Progenitor cell of endocrine pancreas (in vitro differentiated cells): ENCODE results near the gene IFNGR1. TPM values are rescaled to one million over a fixed set of nuclear protein-coding genes. Genes with fewer than 3 reads are reported as not detected.
"Not testable (repeated sequence)": the region's sequence is repeated elsewhere in the genome, so short reads cannot be mapped to it uniquely, and the experiment has no call there.

Experiments used
- DNase-seq: peaks from one replicate; pipeline ENCODE4 v3.0.0; 2021; ENCODE audit warnings: low spot score; ENCODE audit not compliant: unreplicated experiment
- H3K27ac Mint-ChIP-seq: 2 replicates; pipeline ENCODE4 v1.8.0; 2021; ENCODE audit warnings: mild to moderate bottlenecking, moderate library complexity, mixed read lengths
- H3K27me3 Mint-ChIP-seq: 2 replicates; pipeline ENCODE4 v1.8.0; 2021; ENCODE audit warnings: mixed read lengths
- H3K36me3 Mint-ChIP-seq: 2 replicates; pipeline ENCODE4 v1.8.0; 2022; ENCODE audit warnings: mixed read lengths; ENCODE audit not compliant: insufficient read depth
- H3K4me1 Mint-ChIP-seq: 2 replicates; pipeline ENCODE4 v1.8.0; 2021; ENCODE audit warnings: low read depth, mixed read lengths
- H3K4me3 Mint-ChIP-seq: 2 replicates; pipeline ENCODE4 v1.8.0; 2021; ENCODE audit warnings: low read depth, mild to moderate bottlenecking, moderate library complexity, mixed read lengths
- H3K9me3 Mint-ChIP-seq: 2 replicates; pipeline ENCODE4 v1.8.0; 2021; ENCODE audit warnings: low read depth, mixed read lengths
- total RNA-seq: library from RNA; stranded (reverse); gene quantifications from 2 replicates; pipeline ENCODE4 v1.2.1, GENCODE V29; 2021
- TF ChIP-seq, protein P1 (sequence below): fragments of 200-600 bp; sonication (generic); IDR thresholded peaks from one replicate; pipeline ENCODE4 v1.5.0; 2021; ENCODE audit warnings: antibody characterized with exemption, mild to moderate bottlenecking; ENCODE audit not compliant: unreplicated experiment

The IFNGR1 gene
- total RNA-seq, 1 donor from 2014 or later = 29.4 TPM

DNA sequence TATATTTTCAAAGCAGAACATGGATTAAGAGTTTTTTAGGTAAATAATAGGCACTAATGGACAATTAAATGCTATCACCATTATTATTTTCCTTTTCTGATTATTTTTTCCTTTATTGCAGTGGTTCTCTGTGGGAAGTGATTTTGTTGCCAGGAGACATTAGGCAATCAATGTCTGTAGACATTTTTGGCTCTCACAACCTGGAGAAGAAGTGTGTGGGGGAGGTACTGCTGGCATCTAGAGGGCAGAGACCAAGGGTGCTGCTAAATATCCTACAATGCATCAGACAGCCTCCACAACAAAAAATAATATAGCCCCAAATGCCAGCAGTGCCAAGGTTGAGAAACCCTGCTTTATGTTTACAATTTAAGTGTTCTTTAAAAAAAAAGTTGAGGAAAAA is 8.3 kb downstream of the IFNGR1 start:
- Mint-ChIP-seq H3K27me3 (no peaks in the 10 kb centered on the region), H3K36me3 (peaks cover 37% of the 10 kb centered on the region), H3K27ac (no peak overlapping the region), H3K4me1 (peaks cover 4% of the 10 kb centered on the region), H3K4me3 (no peak overlapping the region), H3K9me3 (peaks cover 25% of the 10 kb centered on the region)
- DNase-seq = no peak
- TF ChIP-seq, protein P1, sequence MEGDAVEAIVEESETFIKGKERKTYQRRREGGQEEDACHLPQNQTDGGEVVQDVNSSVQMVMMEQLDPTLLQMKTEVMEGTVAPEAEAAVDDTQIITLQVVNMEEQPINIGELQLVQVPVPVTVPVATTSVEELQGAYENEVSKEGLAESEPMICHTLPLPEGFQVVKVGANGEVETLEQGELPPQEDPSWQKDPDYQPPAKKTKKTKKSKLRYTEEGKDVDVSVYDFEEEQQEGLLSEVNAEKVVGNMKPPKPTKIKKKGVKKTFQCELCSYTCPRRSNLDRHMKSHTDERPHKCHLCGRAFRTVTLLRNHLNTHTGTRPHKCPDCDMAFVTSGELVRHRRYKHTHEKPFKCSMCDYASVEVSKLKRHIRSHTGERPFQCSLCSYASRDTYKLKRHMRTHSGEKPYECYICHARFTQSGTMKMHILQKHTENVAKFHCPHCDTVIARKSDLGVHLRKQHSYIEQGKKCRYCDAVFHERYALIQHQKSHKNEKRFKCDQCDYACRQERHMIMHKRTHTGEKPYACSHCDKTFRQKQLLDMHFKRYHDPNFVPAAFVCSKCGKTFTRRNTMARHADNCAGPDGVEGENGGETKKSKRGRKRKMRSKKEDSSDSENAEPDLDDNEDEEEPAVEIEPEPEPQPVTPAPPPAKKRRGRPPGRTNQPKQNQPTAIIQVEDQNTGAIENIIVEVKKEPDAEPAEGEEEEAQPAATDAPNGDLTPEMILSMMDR = no peak

DNA sequence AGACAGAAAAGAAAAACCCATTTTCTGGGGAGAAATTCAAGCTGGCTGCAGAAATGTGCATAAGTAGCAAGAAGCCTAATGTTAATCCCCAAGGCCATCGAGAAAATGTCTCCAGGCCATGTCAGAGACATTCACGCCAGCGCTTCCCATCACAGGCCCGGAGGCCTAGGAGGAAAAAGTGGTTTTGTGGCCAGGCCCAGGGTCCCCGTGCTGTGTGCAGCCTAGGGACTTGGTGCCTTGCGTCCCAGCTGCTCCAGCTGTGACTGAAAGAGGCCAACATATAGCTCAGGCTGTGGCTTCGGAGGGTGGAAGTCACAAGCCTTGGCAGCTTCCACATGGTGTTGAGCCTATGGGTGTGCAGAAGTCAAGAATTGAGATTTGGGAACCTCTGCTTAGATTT is 10.9 kb downstream of the IFNGR1 start:
- Mint-ChIP-seq H3K4me3 (no peak overlapping the region), H3K27ac (no peak overlapping the region), H3K27me3 (no peaks in the 10 kb centered on the region), H3K36me3 (peaks cover 50% of the 10 kb centered on the region), H3K4me1 (peaks cover 2% of the 10 kb centered on the region), H3K9me3 (peaks cover 25% of the 10 kb centered on the region)
- DNase-seq = no peak
- TF ChIP-seq, protein P1 = no peak

DNA sequence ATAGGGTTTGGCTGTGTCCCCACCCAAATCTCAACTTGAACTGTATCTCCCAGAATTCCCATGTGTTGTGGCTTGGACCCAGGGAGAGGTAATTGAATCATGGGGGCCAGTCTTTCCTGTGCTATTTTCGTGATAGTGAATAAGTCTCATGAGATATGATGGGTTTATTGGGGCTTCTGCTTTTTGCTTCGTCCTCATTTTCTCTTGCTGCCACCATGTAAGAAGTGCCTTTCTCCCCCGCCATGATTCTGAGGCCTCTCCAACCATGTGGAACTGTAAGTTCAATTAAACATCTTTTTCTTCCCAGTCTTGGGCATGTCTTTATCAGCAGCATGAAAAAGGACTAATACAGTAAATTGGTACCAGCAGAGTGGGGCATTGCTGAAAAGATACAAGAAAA is 11.7 kb downstream of the IFNGR1 start:
- not testable (repeated sequence) for H3K4me1 Mint-ChIP-seq, H3K27me3 Mint-ChIP-seq, H3K27ac Mint-ChIP-seq, H3K4me3 Mint-ChIP-seq, DNase-seq
- Mint-ChIP-seq H3K36me3 (peaks cover 49% of the 10 kb centered on the region), H3K9me3 (peaks cover 25% of the 10 kb centered on the region)

DNA sequence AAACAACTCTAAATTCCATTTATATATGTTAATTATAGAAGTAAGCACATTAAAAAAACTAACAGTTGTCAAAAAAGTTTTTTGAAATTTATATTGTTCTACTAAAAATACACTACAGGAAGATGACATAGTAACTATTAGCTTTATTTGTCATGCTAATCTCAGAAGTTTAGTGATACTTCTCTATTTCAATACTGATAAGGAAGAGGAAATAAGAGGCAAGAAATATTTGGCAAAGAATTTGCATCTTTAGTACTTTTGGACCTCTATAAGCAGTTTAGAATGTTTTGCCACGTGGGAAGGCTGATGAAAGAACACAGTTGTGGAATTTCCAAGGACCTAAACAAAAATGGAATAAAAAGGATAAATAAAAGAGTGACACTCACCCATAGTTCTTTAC is 12.6 kb downstream of the IFNGR1 start:
- Mint-ChIP-seq H3K4me1 (no peaks in the 10 kb centered on the region), H3K27me3 (no peaks in the 10 kb centered on the region), H3K27ac (no peak overlapping the region), H3K9me3 (peaks cover 25% of the 10 kb centered on the region), H3K4me3 (no peak overlapping the region), H3K36me3 (peaks cover 43% of the 10 kb centered on the region)
- TF ChIP-seq, protein P1 = no peak
- no peak for DNase-seq

DNA sequence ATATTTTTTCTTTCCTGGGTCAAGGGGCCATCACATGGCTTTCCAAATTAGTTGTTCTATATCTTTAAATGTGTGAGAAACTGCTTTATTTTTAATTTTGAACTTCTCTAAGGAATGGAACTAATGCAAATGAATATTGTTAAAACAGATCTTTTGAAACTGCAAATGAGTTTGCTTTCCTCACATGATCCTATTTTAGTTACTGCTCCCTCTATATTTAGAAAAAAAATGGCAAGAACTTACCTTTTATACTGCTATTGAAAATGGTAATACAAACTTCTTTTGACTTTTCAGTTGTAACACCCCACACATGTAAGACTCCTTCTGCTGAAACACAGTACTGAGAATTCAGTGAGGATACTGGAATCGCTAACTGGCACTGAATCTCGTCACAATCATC is 15.9 kb downstream of the IFNGR1 start:
- H3K4me3 Mint-ChIP-seq = no peak overlapping the region
- H3K27ac Mint-ChIP-seq = no peak overlapping the region
- TF ChIP-seq, protein P1 = no peak
- no peaks in the 10 kb centered on the region for H3K27me3 Mint-ChIP-seq
- H3K4me1 Mint-ChIP-seq = no peaks in the 10 kb centered on the region
- peaks cover 6% of the 10 kb centered on the region for H3K9me3 Mint-ChIP-seq
- DNase-seq = no peak
- H3K36me3 Mint-ChIP-seq = peaks cover 33% of the 10 kb centered on the region

DNA sequence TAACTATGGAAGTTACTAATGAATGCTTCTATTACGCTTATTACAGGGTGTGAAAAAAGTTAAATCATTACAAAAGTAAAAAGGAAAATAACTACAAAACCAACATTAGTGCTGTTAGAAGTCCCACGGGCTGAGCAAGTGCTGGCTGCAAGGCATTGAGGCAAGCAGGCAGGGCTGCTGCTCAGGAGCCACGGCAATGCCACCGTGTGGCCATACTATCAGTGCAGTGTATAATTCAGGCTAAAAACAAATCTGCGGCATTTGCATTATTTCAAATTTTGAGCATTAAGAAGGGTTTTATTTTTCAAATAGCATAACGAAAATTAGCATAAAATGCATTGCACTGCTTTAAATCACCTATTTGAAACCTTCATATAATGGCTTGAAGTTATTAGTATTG is 17.1 kb downstream of the IFNGR1 start:
- no peak for DNase-seq
- Mint-ChIP-seq H3K27ac (no peak overlapping the region), H3K36me3 (peaks cover 33% of the 10 kb centered on the region), H3K4me3 (no peak overlapping the region), H3K4me1 (no peaks in the 10 kb centered on the region), H3K27me3 (no peaks in the 10 kb centered on the region), H3K9me3 (no peaks in the 10 kb centered on the region)
- TF ChIP-seq, protein P1 = peak; percentile 35
